K562 (cell line): Measurements from ENCODE around the gene SLC12A9. TPM values are rescaled to one million over a fixed set of nuclear protein-coding genes. Genes with fewer than 3 reads are reported as not detected.

Experiments used
- ATF7 ChIP-seq: fragments of 450-650 bp; IDR thresholded peaks from 2 replicates; pipeline ENCODE4 v1.7.1; 2014; ENCODE audit warnings: mild to moderate bottlenecking, moderate library complexity
- CAMTA2 ChIP-seq: fragments of 250-450 bp; sonication (Bioruptor Pico); conservative IDR thresholded peaks from 2 replicates; pipeline ENCODE4 v1.5.1; 2022
- CBFA2T3 ChIP-seq: fragments of 450-650 bp; IDR thresholded peaks from 2 replicates; pipeline ENCODE4 v1.6.1; 2017
- CEBPB ChIP-seq: fragments of 450-650 bp; IDR thresholded peaks from 2 replicates; pipeline ENCODE4 v1.6.1; 2016; ENCODE audit warnings: missing genetic modification characterization, missing compliant biosample characterization
- CTBP1 ChIP-seq: fragments of 450-650 bp; IDR thresholded peaks from 2 replicates; pipeline ENCODE4 v1.6.1; 2016; ENCODE audit warnings: borderline replicate concordance
- DPF2 ChIP-seq: fragments of 450-650 bp; IDR thresholded peaks from 2 replicates; pipeline ENCODE4 v1.6.1; 2016
- PHB ChIP-seq: fragments of 250-450 bp; sonication (Bioruptor Pico); IDR thresholded peaks from 2 replicates; pipeline ENCODE4 v1.5.0; 2021
- RBM22 ChIP-seq: fragments of 200-400 bp; formaldehyde crosslinking; IDR thresholded peaks from 2 replicates; pipeline ENCODE4 v1.6.1; 2018; ENCODE audit warnings: low read length, low read depth; ENCODE audit not compliant: poor library complexity, severe bottlenecking
- RBM25 ChIP-seq: fragments of 200-400 bp; formaldehyde crosslinking; IDR thresholded peaks from 2 replicates; pipeline ENCODE4 v1.6.1; 2018; ENCODE audit warnings: low read length, low read depth, moderate library complexity; ENCODE audit not compliant: severe bottlenecking
- YY1 ChIP-seq, 3 experiments: IDR thresholded peaks; 2 replicates each; pipeline ENCODE4 v1.6.1; 2011; ENCODE audit warnings: low read length in 2 of 3, mild to moderate bottlenecking in 2 of 3, moderate library complexity in 2 of 3, borderline replicate concordance in 1 of 3, control low read depth in 1 of 3, low read depth in 1 of 3; ENCODE audit not compliant: insufficient read depth in 3 of 3, insufficient replicate concordance in 2 of 3, control insufficient read depth in 1 of 3, insufficient read length in 1 of 3; ENCODE audit errors: extremely low read depth in 1 of 3
- ZNF77 ChIP-seq: fragments of 250-450 bp; sonication (Bioruptor Pico); IDR thresholded peaks from 2 replicates; pipeline ENCODE4 v1.5.0; 2020
- polyA plus RNA-seq, 8 experiments: library from polyadenylated mRNA; depleted of rRNA in 4 of 8; stranded (reverse) in 5 of 8; unstranded in 3 of 8; fragments of >200 nt; fragmentation: Nextera tagmentation in 2 of 8; fragmentation: Illumina TruSeq in 1 of 8; extraction: Ambion mirVana in 2 of 8; extraction: Trizol in 1 of 8; gene quantifications; 2 replicates each; pipeline versions ENCODE4 v1.2.1 to v1.2.3, GENCODE V29; 2011 to 2014; ENCODE audit warnings: inconsistent platforms in 1 of 8, missing spikeins in 1 of 8
- total RNA-seq, 7 experiments: library from RNA; depleted of rRNA in 6 of 7; stranded (reverse); fragments of >200 nt in 6 of 7; fragmentation: Illumina TruSeq in 2 of 7; extraction: Trizol in 2 of 7; gene quantifications; 2 replicates each; pipeline versions ENCODE4 v1.2.1 to v1.2.3, GENCODE V29; 2011 to 2021; ENCODE audit warnings: low replicate concordance in 1 of 7
- TF ChIP-seq, protein P1 (sequence below): sonication (generic); formaldehyde crosslinking; IDR thresholded peaks from 2 replicates; pipeline ENCODE4 v1.8.0; 2022; ENCODE audit warnings: mild to moderate bottlenecking, low read depth, missing genetic modification reagents
- TF ChIP-seq, protein P2 (sequence below), 2 experiments: fragments of 250-450 bp in 1 of 2; fragments of 450-650 bp in 1 of 2; sonication (Bioruptor Pico) in 1 of 2; IDR thresholded peaks; 2 replicates each; pipeline versions ENCODE4 v1.6.1 to v1.8.0; 2016 to 2021; ENCODE audit warnings: mild to moderate bottlenecking in 2 of 2, moderate library complexity in 2 of 2, missing compliant biosample characterization in 1 of 2, missing genetic modification characterization in 1 of 2
- TF ChIP-seq, protein P3 (sequence below): fragments of 250-450 bp; sonication (Bioruptor Pico); IDR thresholded peaks from 2 replicates; pipeline ENCODE4 v1.8.0; 2022; ENCODE audit warnings: inconsistent platforms, mild to moderate bottlenecking, moderate library complexity, borderline replicate concordance
- TF ChIP-seq, protein P4 (sequence below): sonication (generic); formaldehyde crosslinking; IDR thresholded peaks from 2 replicates; pipeline ENCODE4 v1.8.0; 2023; ENCODE audit warnings: missing genetic modification reagents, mild to moderate bottlenecking, borderline replicate concordance
- TF ChIP-seq, protein P5 (sequence below): sonication (generic); formaldehyde crosslinking; IDR thresholded peaks from 2 replicates; pipeline ENCODE4 v1.8.1; 2023; ENCODE audit warnings: mild to moderate bottlenecking, missing genetic modification reagents, moderate library complexity

Gene SLC12A9
- total and polyA plus RNA-seq, 9 of the 15 experiments (the other 6 are each of a cell fraction or from before 2014, with no cell fraction given) = 0.06 to 20.2 (median 10.7) TPM

DNA sequence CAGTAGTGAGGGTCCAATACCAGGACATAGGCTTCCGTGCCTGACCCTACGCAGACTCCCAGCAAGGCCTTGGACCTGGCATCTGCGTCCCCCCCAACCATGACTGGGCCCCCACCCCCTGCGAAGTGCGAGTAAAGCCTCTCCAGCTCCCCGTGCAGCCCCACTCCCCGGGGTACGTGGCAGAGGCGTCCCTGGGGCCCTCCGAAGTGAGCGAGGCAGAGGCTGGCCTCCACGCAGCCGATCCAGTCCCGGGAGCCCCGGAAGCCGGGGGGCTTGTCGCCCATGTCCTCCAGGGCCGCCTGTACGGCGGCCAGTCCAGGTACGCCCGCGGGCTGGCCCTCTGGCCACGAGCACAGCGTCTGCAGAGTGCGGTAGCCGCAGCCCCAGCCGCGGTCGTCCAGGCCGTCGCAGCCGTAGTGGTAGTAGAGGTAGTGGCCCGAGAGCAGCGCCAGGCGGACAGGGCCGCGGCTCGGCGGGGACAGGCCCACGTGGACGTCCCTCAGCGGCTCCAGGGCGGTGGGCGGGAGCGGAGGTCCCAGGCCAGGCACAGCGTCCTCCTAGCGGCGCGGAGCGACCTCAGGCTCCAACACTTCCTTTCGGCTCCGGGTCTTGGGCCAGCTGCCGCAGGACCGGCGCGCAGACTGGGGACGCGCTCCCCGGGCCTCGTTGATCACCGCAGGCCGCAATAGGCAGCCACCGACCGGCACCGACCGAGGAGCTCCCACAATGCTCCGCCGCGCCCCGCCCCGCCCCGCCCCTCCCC is 36.7 kb downstream of the SLC12A9 start, which contains the start of gene UFSP1 (continued):
- TF ChIP-seq, protein P1, sequence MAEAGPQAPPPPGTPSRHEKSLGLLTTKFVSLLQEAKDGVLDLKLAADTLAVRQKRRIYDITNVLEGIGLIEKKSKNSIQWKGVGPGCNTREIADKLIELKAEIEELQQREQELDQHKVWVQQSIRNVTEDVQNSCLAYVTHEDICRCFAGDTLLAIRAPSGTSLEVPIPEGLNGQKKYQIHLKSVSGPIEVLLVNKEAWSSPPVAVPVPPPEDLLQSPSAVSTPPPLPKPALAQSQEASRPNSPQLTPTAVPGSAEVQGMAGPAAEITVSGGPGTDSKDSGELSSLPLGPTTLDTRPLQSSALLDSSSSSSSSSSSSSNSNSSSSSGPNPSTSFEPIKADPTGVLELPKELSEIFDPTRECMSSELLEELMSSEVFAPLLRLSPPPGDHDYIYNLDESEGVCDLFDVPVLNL (CRISPR knock-in tag) = peak; percentile 73; the same call in 1 of the 2 replicates
- TF ChIP-seq, protein P2, sequence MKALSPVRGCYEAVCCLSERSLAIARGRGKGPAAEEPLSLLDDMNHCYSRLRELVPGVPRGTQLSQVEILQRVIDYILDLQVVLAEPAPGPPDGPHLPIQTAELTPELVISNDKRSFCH (CRISPR knock-in tag; IDR thresholded peaks at IDR 0.05) = no peak
- TF ChIP-seq, protein P2 (tag; IDR thresholded peaks at IDR 0.05) = peak; percentile 71; the same call in 1 of the 2 replicates
- TF ChIP-seq ATF7 = peak; percentile 44; the same call in 1 of the 2 replicates
- TF ChIP-seq CAMTA2 (CRISPR knock-in tag) = peak; percentile 44; the same call in 1 of the 2 replicates
- TF ChIP-seq, protein P3, sequence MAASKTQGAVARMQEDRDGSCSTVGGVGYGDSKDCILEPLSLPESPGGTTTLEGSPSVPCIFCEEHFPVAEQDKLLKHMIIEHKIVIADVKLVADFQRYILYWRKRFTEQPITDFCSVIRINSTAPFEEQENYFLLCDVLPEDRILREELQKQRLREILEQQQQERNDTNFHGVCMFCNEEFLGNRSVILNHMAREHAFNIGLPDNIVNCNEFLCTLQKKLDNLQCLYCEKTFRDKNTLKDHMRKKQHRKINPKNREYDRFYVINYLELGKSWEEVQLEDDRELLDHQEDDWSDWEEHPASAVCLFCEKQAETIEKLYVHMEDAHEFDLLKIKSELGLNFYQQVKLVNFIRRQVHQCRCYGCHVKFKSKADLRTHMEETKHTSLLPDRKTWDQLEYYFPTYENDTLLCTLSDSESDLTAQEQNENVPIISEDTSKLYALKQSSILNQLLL = no peak
- 0 out of 2 replicates have a peak, but pooled peaks have one; percentile 48 for TF ChIP-seq ZNF77 (CRISPR knock-in tag)
- TF ChIP-seq, protein P4, sequence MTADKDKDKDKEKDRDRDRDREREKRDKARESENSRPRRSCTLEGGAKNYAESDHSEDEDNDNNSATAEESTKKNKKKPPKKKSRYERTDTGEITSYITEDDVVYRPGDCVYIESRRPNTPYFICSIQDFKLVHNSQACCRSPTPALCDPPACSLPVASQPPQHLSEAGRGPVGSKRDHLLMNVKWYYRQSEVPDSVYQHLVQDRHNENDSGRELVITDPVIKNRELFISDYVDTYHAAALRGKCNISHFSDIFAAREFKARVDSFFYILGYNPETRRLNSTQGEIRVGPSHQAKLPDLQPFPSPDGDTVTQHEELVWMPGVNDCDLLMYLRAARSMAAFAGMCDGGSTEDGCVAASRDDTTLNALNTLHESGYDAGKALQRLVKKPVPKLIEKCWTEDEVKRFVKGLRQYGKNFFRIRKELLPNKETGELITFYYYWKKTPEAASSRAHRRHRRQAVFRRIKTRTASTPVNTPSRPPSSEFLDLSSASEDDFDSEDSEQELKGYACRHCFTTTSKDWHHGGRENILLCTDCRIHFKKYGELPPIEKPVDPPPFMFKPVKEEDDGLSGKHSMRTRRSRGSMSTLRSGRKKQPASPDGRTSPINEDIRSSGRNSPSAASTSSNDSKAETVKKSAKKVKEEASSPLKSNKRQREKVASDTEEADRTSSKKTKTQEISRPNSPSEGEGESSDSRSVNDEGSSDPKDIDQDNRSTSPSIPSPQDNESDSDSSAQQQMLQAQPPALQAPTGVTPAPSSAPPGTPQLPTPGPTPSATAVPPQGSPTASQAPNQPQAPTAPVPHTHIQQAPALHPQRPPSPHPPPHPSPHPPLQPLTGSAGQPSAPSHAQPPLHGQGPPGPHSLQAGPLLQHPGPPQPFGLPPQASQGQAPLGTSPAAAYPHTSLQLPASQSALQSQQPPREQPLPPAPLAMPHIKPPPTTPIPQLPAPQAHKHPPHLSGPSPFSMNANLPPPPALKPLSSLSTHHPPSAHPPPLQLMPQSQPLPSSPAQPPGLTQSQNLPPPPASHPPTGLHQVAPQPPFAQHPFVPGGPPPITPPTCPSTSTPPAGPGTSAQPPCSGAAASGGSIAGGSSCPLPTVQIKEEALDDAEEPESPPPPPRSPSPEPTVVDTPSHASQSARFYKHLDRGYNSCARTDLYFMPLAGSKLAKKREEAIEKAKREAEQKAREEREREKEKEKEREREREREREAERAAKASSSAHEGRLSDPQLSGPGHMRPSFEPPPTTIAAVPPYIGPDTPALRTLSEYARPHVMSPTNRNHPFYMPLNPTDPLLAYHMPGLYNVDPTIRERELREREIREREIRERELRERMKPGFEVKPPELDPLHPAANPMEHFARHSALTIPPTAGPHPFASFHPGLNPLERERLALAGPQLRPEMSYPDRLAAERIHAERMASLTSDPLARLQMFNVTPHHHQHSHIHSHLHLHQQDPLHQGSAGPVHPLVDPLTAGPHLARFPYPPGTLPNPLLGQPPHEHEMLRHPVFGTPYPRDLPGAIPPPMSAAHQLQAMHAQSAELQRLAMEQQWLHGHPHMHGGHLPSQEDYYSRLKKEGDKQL (CRISPR knock-in tag) = peak; percentile 51; the same call in 1 of the 2 replicates
- peak; percentile 26; the same call in 1 of the 2 replicates for TF ChIP-seq PHB (CRISPR knock-in tag)
- TF ChIP-seq RBM25 = no peak
- TF ChIP-seq YY1 (IDR thresholded peaks at IDR 0.05; ENCODE audit: borderline replicate concordance in 1 of 3, control insufficient read depth in 1 of 3, extremely low read depth in 1 of 3, insufficient read depth in 3 of 3, insufficient read length in 1 of 3, insufficient replicate concordance in 2 of 3, low read depth in 1 of 3, low read length in 2 of 3) = peak in 2 of 3 experiments; percentile 56 to 68
- TF ChIP-seq RBM22 = peak; percentile 93
- TF ChIP-seq, protein P5, sequence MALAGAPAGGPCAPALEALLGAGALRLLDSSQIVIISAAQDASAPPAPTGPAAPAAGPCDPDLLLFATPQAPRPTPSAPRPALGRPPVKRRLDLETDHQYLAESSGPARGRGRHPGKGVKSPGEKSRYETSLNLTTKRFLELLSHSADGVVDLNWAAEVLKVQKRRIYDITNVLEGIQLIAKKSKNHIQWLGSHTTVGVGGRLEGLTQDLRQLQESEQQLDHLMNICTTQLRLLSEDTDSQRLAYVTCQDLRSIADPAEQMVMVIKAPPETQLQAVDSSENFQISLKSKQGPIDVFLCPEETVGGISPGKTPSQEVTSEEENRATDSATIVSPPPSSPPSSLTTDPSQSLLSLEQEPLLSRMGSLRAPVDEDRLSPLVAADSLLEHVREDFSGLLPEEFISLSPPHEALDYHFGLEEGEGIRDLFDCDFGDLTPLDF = peak; percentile 95
- TF ChIP-seq CBFA2T3 = no peak
- no peak for TF ChIP-seq CEBPB
- TF ChIP-seq DPF2 = no peak
- peak; percentile 68; the same call in 1 of the 2 replicates for TF ChIP-seq CTBP1
